GM21367 (cell line): Measurements from ENCODE around the gene ABI3BP.

ENCODE experiments used
- ATAC-seq: cut with Tn5 transposase; IDR thresholded peaks from one replicate; pipeline ENCODE4 v1.9.1; 2021; ENCODE audit not compliant: unreplicated experiment

ABI3BP gene

GRCh38 chr3:100838157-100838556 is 155.1 kb downstream of the ABI3BP start:
- ATAC-seq: no peak

- no peak for ATAC-seq
Observed at GRCh38 chr3:100836661-100837060, 156.6 kb downstream of the ABI3BP start.

- no peak for ATAC-seq
Observed at GRCh38 chr3:100834332-100834731, 158.9 kb downstream of the ABI3BP start.

- no peak for ATAC-seq
Observed at GRCh38 chr3:100833483-100833882, 159.7 kb downstream of the ABI3BP start.

GRCh38 chr3:100831629-100832028 is 161.6 kb downstream of the ABI3BP start:
- ATAC-seq: no peak

- ATAC-seq: no peak
Observed at GRCh38 chr3:100830931-100831330, 162.3 kb downstream of the ABI3BP start.

- ATAC-seq: no peak
Observed at GRCh38 chr3:100825574-100825973, 167.6 kb downstream of the ABI3BP start.

GRCh38 chr3:100815583-100815982 is 177.6 kb downstream of the ABI3BP start:
- no peak for ATAC-seq

GRCh38 chr3:100813828-100814227 is 179.4 kb downstream of the ABI3BP start:
- ATAC-seq: no peak

GRCh38 chr3:100811779-100812507 is 181.3 kb downstream of the ABI3BP start:
- no peak for ATAC-seq

- no peak for ATAC-seq
Observed at GRCh38 chr3:100810671-100811070, 182.6 kb downstream of the ABI3BP start.

GRCh38 chr3:100804631-100805030 is 188.6 kb downstream of the ABI3BP start:
- ATAC-seq: no peak

- no peak for ATAC-seq
Observed at GRCh38 chr3:100803711-100804110, 189.5 kb downstream of the ABI3BP start.

GRCh38 chr3:100802126-100802525 is 191.1 kb downstream of the ABI3BP start:
- ATAC-seq: no peak

GRCh38 chr3:100798012-100798411 is 195.2 kb downstream of the ABI3BP start:
- no peak for ATAC-seq

- ATAC-seq: peak; percentile 55
Observed at GRCh38 chr3:100796556-100796955, 196.7 kb downstream of the ABI3BP start.

GRCh38 chr3:100789579-100789978 is 203.6 kb downstream of the ABI3BP start:
- ATAC-seq: no peak

GRCh38 chr3:100783619-100784018 is 209.6 kb downstream of the ABI3BP start:
- ATAC-seq: no peak

GRCh38 chr3:100782906-100783305 is 210.3 kb downstream of the ABI3BP start:
- no peak for ATAC-seq

- no peak for ATAC-seq
Observed at GRCh38 chr3:100782348-100782747, 210.9 kb downstream of the ABI3BP start.

GRCh38 chr3:100781301-100781700 is 211.9 kb downstream of the ABI3BP start:
- ATAC-seq: no peak

- no peak for ATAC-seq
Observed at GRCh38 chr3:100780071-100780622, 213.1 kb downstream of the ABI3BP start.

- no peak for ATAC-seq
Observed at GRCh38 chr3:100779480-100779879, 213.7 kb downstream of the ABI3BP start.
